ENCODE data around the gene PATJ.

DNA sequence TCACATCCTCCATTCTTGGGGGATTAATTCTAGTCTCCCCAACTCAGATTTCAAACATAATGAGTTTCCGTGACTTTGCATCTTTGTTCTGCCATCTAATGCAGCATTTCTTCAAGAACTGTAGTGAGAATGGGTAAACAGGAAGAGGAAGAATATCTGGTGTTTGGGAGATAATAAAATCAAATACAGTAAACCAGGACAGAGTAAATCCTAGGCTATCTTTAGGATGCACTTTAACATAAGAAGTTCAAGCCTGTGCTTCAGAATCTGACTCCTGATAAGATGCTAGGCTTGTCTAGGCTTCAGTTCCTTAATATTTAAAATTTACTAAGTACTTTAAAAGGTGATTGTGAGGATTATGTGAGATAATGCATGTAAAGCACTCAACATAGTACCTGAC is 27.9 kb downstream of the PATJ start:
- no peak for TF ChIP-seq CTCF (IDR thresholded peaks at IDR 0.05)
- no peak for TF ChIP-seq POLR2A (IDR thresholded peaks at IDR 0.05)
